ENCODE data around the gene CACYBP. TPM values are rescaled to one million over a fixed set of nuclear protein-coding genes. Genes with fewer than 3 reads are reported as not detected.

CACYBP gene
- total and polyA plus RNA-seq, 4 donors = 40.6 to 219 (median 65.1) TPM

DNA sequence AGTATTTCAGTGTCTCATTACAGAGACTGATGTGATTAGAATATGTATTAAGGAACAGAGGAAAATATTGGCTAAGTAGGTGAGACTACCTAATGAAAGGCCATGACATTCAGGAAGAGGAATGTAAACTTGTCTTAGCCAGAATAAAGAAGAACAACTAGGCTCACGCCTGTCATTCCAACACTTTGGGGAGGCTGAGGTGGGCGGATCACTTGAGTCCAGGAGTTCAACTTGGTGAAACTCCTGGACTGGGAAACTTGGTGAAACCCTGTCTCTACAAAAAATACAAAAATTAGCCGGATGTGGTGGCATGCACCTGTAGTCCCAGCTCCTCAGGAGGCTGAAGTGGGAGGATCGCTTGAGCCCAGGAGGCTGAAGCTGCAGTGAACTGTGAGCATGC lies 14.8 kb upstream of the CACYBP start:
- Histone ChIP-seq H3K4me1 (ENCODE audit: control insufficient read depth in 5 of 5, insufficient read depth in 5 of 5, low read length in 5 of 5) (no peaks in the 10 kb centered on the region), H3K4me3 (no peak overlapping the region), H3K9ac (ENCODE audit: insufficient read depth in 1 of 2, low read length in 2 of 2) (no peak overlapping the region), H3K36me3 (ENCODE audit: control insufficient read depth in 4 of 4, insufficient read depth in 4 of 4, low read length in 4 of 4) (peaks cover 0 to 5% (median 3%) of the 10 kb centered on the region in 4 donors), H3K9me3 (ENCODE audit: control insufficient read depth in 4 of 4, insufficient read depth in 3 of 4, low read length in 3 of 4) (peaks cover 0 to 3% (median 0%) of the 10 kb centered on the region in 4 donors), H3K27me3 (ENCODE audit: control insufficient read depth in 3 of 3, insufficient read depth in 3 of 3, low read length in 2 of 3) (no peaks in the 10 kb centered on the region), H3K27ac (ENCODE audit: low read depth in 1 of 2, low read length in 1 of 2) (no peak overlapping the region)
- WGBS, 2 donors = 96 to 98% methylated on average over 4 of the region's 4 CpGs
- TF ChIP-seq, protein P1, sequence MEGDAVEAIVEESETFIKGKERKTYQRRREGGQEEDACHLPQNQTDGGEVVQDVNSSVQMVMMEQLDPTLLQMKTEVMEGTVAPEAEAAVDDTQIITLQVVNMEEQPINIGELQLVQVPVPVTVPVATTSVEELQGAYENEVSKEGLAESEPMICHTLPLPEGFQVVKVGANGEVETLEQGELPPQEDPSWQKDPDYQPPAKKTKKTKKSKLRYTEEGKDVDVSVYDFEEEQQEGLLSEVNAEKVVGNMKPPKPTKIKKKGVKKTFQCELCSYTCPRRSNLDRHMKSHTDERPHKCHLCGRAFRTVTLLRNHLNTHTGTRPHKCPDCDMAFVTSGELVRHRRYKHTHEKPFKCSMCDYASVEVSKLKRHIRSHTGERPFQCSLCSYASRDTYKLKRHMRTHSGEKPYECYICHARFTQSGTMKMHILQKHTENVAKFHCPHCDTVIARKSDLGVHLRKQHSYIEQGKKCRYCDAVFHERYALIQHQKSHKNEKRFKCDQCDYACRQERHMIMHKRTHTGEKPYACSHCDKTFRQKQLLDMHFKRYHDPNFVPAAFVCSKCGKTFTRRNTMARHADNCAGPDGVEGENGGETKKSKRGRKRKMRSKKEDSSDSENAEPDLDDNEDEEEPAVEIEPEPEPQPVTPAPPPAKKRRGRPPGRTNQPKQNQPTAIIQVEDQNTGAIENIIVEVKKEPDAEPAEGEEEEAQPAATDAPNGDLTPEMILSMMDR (IDR thresholded peaks at IDR 0.05; ENCODE audit: control extremely low read depth, extremely low read depth) = no peak
- ATAC-seq (ENCODE audit: insufficient read depth, low FRiP score) (no peak), DNase-seq (no peak)

DNA sequence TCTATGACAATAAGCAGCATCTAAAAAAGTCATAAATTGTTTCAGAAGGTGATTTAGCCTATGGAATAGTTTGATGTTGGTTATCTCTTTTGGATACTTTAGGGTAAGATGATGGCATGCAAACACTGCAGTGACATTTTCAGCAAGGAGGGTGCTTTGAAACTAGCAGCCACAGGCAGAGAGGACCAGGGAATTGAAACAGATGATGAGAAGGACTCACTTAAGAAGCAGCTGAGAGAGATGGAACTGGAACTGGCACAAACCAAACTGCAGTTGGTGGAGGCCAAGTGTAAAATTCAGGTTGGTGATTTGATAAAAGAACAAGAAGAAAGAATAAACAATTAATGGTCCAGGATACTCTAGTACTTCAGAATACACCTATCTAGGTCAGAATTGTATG lies 11.2 kb upstream of the CACYBP start:
- DNase-seq (no peak), ATAC-seq (ENCODE audit: insufficient read depth, low FRiP score) (no peak)
- H3K27me3 ChIP-seq (ENCODE audit: control insufficient read depth in 3 of 3, insufficient read depth in 3 of 3, low read length in 2 of 3) = no peaks in the 10 kb centered on the region
- H3K4me3 ChIP-seq = no peak overlapping the region
- no peak overlapping the region for H3K9ac ChIP-seq (ENCODE audit: insufficient read depth in 1 of 2, low read length in 2 of 2)
- no peak overlapping the region for H3K27ac ChIP-seq (ENCODE audit: low read depth in 1 of 2, low read length in 1 of 2)
- peaks cover 0 to 1% (median 0%) of the 10 kb centered on the region in 4 donors for H3K36me3 ChIP-seq (ENCODE audit: control insufficient read depth in 4 of 4, insufficient read depth in 4 of 4, low read length in 4 of 4)
- peaks cover 0 to 11% (median 0%) of the 10 kb centered on the region in 5 donors for H3K4me1 ChIP-seq (ENCODE audit: control insufficient read depth in 5 of 5, insufficient read depth in 5 of 5, low read length in 5 of 5)
- no peaks in the 10 kb centered on the region for H3K9me3 ChIP-seq (ENCODE audit: control insufficient read depth in 4 of 4, insufficient read depth in 3 of 4, low read length in 3 of 4)
- TF ChIP-seq, protein P1 (IDR thresholded peaks at IDR 0.05; ENCODE audit: control extremely low read depth, extremely low read depth) = no peak

DNA sequence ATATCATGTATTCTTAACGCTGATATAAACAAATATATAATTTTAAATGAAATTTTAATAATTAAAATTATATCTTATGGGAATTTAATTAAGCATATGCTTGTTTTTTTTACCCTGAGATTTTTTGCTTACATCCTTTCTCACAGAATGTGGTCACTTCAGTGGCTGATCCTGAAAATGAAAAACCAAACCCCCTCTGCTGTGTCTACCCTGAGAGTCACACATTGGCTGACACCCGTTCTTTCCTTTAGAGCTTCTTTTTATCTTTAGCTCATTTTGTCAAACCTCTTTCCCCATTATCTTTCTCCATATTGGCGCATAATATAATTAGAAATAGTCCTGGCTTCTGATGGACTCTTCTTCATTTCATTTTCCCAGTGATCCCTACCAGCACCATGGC lies 10.8 kb upstream of the CACYBP start:
- H3K36me3 ChIP-seq (ENCODE audit: control insufficient read depth in 4 of 4, insufficient read depth in 4 of 4, low read length in 4 of 4) = peaks cover 0 to 1% (median 0%) of the 10 kb centered on the region in 4 donors
- H3K9me3 ChIP-seq (ENCODE audit: control insufficient read depth in 4 of 4, insufficient read depth in 3 of 4, low read length in 3 of 4) = no peaks in the 10 kb centered on the region
- no peak for DNase-seq
- WGBS, 2 donors = 87 to 92% methylated on average over 3 of the region's 3 CpGs
- TF ChIP-seq, protein P1 (IDR thresholded peaks at IDR 0.05; ENCODE audit: control extremely low read depth, extremely low read depth) = no peak
- no peak overlapping the region for H3K9ac ChIP-seq (ENCODE audit: insufficient read depth in 1 of 2, low read length in 2 of 2)
- no peak overlapping the region for H3K4me3 ChIP-seq
- ATAC-seq (ENCODE audit: insufficient read depth, low FRiP score) = no peak
- H3K27me3 ChIP-seq (ENCODE audit: control insufficient read depth in 3 of 3, insufficient read depth in 3 of 3, low read length in 2 of 3) = no peaks in the 10 kb centered on the region
- H3K4me1 ChIP-seq (ENCODE audit: control insufficient read depth in 5 of 5, insufficient read depth in 5 of 5, low read length in 5 of 5) = peaks cover 0 to 11% (median 0%) of the 10 kb centered on the region in 5 donors
- no peak overlapping the region for H3K27ac ChIP-seq (ENCODE audit: low read depth in 1 of 2, low read length in 1 of 2)
